A549 (cell line): ENCODE results near the gene CHPF2.

Source experiments
- BHLHE40 ChIP-seq: IDR thresholded peaks from 2 replicates; pipeline ENCODE4 v1.6.1; 2012; ENCODE audit warnings: low read depth, low read length, inconsistent platforms
- CEBPB ChIP-seq, 2 experiments: fragments of >200 bp in 1 of 2; sonication (Bioruptor Twin) in 1 of 2; formaldehyde crosslinking in 1 of 2; IDR thresholded peaks; 2 replicates each; pipeline ENCODE4 v1.6.1; 2012 to 2016
- CHD4 ChIP-seq: fragments of 200-600 bp; sonication (generic); IDR thresholded peaks from 2 replicates; pipeline ENCODE4 v1.6.1; 2016; ENCODE audit warnings: antibody characterized with exemption, mild to moderate bottlenecking, borderline replicate concordance
- CTCF ChIP-seq: fragments of >200 bp; sonication (Bioruptor Twin); formaldehyde crosslinking; IDR thresholded peaks from 3 replicates; pipeline ENCODE4 v1.5.1; 2016
- EP300 ChIP-seq, 2 experiments: fragments of >200 bp; sonication (Bioruptor Twin); formaldehyde crosslinking; IDR thresholded peaks; 2 replicates in 1 of 2; 3 replicates in 1 of 2; pipeline ENCODE4 v1.6.1; 2016 to 2017
- ESRRA ChIP-seq: fragments of 150-350 bp; IDR thresholded peaks from 2 replicates; pipeline ENCODE4 v1.6.1; 2014; ENCODE audit warnings: mild to moderate bottlenecking, low read length, borderline replicate concordance
- JUNB ChIP-seq: fragments of >200 bp; sonication (Bioruptor Twin); formaldehyde crosslinking; IDR thresholded peaks from 2 replicates; pipeline ENCODE4 v1.6.1; 2016
- PBX3 ChIP-seq: IDR thresholded peaks from 2 replicates; pipeline ENCODE4 v1.6.1; 2012
- POLR2A ChIP-seq: IDR thresholded peaks from 2 replicates; pipeline ENCODE4 v1.6.1; 2012; ENCODE audit warnings: mild to moderate bottlenecking, low read length
- RAD21 ChIP-seq, 2 experiments: fragments of >200 bp in 1 of 2; sonication (Bioruptor Twin) in 1 of 2; formaldehyde crosslinking in 1 of 2; IDR thresholded peaks in 1 of 2; conservative IDR thresholded peaks in 1 of 2; 2 replicates in 1 of 2; 3 replicates in 1 of 2; pipeline ENCODE4 v1.6.1; 2012 to 2018; ENCODE audit warnings: inconsistent platforms in 1 of 2
- REST ChIP-seq: fragments of 200-600 bp; sonication (generic); IDR thresholded peaks from 2 replicates; pipeline ENCODE4 v1.6.1; 2016; ENCODE audit warnings: antibody characterized with exemption, mild to moderate bottlenecking, moderate library complexity
- RFX5 ChIP-seq: fragments of 450-650 bp; IDR thresholded peaks from 2 replicates; pipeline ENCODE4 v1.7.1; 2014; ENCODE audit warnings: antibody characterized with exemption, mild to moderate bottlenecking, moderate library complexity
- USF2 ChIP-seq: fragments of 450-650 bp; IDR thresholded peaks from 2 replicates; pipeline ENCODE4 v1.6.1; 2014; ENCODE audit warnings: antibody characterized with exemption

GRCh38 chr7:151250181-151251132 is 18.2 kb downstream of the CHPF2 start:
- TF ChIP-seq CEBPB (IDR thresholded peaks at IDR 0.05), result no peak
- TF ChIP-seq EP300 (IDR thresholded peaks at IDR 0.05), result no peak
- TF ChIP-seq JUNB, result no peak
- TF ChIP-seq REST, result no peak
- TF ChIP-seq CTCF, result no peak
- TF ChIP-seq CHD4, result no peak
- no peak for TF ChIP-seq RFX5
- no peak for TF ChIP-seq POLR2A
- no peak for TF ChIP-seq RAD21 (conservative IDR thresholded peaks at IDR 0.05 in 1 of 2, IDR thresholded peaks at IDR 0.05 in 1 of 2)
- TF ChIP-seq BHLHE40, result no peak
- no peak for TF ChIP-seq ESRRA
- TF ChIP-seq PBX3, result no peak
- no peak for TF ChIP-seq USF2
